ENCODE results near the gene CSTF1.
A peak's percentile ranks its signal among the peaks of the same experiment; 100 is the strongest.
"Not testable (repeated sequence)": the region's sequence is repeated elsewhere in the genome, so short reads cannot be mapped to it uniquely, and the experiment has no call there.

CSTF1 gene

DNA sequence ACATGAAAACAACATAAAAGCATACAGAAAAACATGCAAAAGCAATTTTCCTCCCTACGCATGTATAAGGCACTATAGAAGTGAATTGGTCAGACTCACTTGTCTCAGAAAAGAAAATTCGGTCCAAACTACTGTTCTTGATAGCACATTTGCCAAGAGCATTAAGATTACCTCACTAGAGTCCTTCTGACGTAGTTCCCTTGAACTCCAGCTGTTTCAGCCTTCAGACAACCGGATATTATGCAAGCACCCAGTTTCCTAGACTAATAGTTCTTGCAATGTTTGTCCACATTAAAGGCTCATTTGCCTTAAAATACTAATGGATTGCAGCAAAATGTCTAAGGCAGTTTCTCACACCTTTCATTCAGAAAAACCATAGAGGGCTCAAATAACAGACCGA, 17.1 kb downstream of the CSTF1 start:
- no peak for DNase-seq (ENCODE audit: low read depth)

DNA sequence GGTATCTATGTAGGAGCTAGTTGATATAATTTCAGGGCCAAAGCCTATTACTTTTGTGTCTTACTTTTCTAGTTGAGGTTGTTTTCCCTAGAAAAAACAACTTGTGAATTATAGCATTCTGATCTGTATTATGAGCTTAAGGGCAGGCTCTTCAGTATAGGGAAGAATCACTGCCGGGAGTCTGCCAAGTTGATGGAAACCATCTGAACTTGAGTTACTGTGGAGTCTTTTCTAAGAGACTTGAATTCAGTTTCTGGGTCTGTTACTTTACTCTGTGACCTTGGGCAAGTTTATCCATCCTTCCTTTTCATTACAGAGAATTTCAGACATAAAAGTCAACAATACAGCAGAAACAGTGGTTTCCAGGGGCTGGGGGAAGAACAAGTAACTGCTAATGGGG, 17.5 kb downstream of the CSTF1 start:
- no peak for DNase-seq (ENCODE audit: low read depth)

DNA sequence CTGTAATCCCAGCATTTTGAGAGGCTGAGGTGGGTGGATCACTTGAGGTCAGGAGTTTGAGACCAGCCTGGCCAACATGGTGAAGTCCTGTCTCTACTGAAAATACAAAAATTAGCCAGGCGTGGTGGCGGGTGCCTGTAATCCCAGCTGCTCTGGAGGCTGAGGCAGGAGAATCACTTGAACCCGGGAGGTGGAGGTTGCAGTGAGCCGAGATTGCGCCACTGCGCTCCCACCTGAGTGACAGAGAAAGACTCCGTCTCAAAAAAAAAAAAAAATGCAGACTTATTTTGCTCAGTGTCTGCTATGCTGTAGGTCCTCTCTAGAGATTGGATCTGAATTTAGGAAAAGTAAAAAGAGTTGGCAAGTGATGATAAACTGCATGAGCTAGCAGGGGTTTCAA, 18.8 kb downstream of the CSTF1 start:
- DNase-seq (ENCODE audit: low read depth): not testable (repeated sequence)

DNA sequence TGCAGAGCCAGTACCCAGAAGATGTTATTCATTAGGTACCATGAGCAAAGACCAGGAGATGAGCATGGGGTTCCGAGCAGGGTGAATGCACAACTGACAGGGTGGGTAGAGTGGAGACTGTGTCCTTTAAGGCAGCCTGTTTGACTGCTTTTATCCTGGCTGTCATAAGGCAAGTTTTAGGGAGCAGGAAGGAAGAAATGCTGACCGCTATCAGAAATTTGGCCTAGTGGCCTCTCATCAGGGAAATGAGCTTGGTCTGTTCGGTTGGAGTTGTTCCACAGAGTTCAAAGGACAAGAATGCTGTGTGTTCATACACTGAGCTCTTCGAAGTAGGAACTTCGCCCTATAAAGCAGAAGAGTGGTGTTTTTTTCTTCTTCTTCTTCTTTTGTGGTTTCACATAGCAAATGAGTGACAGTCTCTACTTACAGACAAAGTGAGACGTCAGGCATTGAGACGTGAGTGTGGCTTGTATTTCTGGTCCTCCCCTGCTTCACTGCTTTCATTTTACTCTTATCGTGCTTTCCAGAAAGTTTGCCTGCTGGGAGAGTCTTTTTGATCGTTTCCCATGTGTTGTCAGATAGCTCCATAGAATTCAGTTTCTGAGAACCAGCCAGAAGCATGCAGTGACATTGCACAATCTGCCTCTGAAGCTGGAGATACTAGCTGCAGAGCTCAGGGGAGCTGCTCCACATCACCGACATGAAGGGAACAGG, 19.5 kb downstream of the CSTF1 start, which contains the start of gene CASS4:
CASS4 (plus strand) TSS at position 502 of the 714 bp plus-strand sequence; CDS start at position 701, 199 bp downstream.
- peak; percentile 42 for DNase-seq (ENCODE audit: low read depth)

DNA sequence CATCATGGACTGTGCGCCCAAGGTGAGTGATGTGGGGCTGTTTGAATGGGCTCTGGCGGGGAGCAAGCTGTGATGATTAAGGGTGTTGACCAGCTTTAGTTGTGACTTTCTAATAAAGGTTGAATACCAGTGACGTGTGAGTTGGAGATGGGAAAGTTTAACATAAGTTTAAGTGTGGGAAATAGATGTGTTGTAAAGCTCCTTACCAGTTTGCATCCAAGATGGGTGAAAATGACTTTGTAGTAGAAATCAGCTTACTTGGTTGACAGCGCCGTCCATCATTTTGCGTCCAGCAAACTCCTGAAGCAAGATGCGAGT, 20.0 kb downstream of the CSTF1 start:
- DNase-seq (ENCODE audit: low read depth): no peak

DNA sequence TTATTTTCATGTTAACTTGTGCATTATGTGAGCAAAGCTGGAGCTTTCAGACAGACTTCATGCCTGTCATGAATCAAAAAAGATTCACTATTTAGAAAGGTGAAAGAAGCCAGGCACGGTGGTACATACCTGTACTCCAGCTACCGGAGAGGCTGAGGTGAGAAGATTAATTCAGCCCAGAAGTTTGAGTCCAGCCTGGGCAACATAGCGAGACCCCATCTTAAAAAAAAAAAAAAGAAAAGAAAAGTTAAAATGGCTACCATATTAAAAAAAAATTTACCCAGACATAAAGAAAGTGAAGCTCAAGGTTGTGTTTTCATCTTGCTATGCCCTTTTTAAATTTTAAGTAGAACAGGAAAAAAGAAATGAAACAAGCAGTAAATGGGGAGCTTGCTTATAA, 20.5 kb downstream of the CSTF1 start:
- no peak for DNase-seq (ENCODE audit: low read depth)

DNA sequence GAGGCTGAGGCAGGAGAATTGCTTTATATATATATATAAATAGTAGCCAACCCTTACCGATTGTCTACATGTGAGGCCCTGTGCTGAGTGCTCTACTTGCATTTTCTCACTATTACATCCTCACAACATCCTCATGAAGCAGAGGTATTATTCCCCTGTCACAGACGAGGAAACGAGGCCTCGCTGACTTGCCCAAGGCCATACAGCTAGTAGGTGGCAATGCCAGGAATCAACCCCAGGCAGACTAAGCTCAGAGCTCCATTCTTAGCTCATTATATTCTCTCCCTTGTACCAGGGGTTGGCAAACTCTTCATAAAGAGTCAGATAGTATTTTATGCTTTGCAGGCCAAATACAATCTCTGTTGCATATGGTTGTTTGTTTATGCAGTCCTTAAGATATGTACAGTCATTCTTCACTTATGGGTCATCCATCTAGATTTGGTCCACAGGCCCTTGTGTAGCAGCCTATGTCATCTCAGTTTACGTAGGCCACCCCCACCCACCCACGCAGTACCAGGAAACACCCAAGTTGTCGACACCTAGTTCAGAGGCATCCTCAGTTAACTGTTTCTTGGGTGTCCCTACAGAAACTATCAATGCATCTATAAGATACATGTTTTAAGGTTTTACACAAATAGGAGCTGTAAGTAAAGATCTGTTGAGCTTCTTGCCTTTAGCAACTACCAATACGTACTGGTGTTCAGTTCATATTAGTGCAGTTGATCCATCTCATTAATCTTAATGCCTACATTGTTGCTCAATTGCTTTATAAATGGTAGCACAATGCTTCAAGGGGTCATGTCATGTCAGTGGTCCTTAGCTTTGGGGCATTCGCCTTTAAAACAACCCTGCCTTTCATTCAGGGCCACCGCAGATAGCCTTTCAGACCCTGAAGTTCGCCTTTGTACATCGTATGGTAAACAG, 22.7 kb downstream of the CSTF1 start:
- DNase-seq (ENCODE audit: low read depth): no peak

DNA sequence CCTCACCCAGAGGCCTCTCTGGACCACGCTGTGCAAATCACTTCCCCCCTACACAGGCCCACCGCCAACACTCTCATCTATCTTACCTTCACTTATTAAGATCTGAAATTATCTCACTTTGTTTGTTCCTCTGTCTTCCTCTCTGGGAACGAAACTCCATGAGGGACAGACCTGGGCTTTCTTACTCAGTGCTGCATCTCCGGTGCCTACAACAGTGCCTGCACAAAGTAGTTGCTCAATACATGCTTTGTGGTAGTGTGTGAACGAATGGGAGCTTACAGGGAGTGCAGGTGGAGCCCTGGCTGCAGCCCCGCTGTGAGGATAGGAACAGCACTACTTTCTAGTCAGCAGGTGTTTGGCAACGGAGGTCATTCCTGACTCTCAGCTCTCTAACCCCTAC, 25.0 kb downstream of the CSTF1 start:
- DNase-seq (ENCODE audit: low read depth): no peak

DNA sequence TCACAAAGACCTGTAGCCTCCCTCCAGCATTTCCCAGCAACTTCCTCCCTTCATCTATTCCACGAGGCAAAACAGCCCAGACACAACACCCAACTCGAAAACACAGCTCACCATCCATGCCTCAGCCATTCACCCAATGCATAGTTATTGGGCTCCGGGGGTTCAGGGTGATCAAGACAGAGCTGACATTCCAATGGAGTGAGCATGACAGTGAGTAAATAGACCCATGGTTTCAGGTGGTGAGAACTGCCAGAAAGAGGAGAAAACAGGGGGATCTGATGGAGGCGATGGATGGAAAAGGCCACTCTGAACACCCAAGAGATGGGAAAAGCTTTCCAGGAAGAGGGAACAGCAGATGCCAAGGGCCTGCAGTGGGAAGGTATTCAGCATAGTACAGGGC, 25.5 kb downstream of the CSTF1 start:
- no peak for DNase-seq (ENCODE audit: low read depth)

DNA sequence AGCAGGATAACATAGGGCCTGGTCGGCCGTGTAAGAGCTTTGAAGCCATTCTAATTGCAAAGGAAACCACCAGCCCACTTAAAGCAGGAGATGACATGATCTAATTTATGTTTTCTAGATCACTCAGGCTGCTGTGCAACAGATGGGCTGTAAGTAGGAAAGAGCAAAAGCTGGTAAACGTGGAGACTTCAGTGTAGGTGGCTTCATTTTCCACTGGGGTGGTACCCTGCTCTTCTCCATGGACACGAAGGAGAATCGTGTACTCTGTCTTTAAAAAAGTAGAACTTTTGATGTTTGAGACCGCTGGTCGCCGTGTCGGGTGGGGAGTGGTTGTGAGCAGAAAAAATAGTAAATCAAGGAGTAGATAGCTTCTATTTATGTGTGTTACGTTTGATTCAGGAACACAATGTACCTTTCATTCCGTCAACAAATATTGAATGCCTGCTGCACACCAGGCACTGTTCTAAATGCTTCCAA, 26.0 kb downstream of the CSTF1 start:
- DNase-seq (ENCODE audit: low read depth): no peak

DNA sequence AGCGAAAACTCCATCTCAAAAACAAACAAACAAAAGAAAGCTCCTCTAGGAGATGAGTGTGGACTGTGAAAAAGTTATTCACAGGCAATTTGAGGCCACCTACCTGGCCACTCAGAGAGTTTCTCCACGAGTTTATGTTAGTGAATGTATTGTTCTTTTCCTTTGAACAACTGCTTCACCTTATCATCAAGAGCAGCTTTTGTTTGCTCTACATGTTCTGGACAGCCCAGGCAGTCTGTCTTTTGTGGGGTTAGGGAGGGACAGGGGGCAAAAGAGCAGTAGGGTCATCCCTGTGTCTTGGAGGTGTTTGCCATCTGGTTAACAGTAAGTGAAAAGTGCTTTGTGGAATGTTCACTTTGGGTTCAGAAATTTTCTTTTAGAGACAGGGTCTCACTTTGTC, 27.6 kb downstream of the CSTF1 start:
- no peak for DNase-seq (ENCODE audit: low read depth)

DNA sequence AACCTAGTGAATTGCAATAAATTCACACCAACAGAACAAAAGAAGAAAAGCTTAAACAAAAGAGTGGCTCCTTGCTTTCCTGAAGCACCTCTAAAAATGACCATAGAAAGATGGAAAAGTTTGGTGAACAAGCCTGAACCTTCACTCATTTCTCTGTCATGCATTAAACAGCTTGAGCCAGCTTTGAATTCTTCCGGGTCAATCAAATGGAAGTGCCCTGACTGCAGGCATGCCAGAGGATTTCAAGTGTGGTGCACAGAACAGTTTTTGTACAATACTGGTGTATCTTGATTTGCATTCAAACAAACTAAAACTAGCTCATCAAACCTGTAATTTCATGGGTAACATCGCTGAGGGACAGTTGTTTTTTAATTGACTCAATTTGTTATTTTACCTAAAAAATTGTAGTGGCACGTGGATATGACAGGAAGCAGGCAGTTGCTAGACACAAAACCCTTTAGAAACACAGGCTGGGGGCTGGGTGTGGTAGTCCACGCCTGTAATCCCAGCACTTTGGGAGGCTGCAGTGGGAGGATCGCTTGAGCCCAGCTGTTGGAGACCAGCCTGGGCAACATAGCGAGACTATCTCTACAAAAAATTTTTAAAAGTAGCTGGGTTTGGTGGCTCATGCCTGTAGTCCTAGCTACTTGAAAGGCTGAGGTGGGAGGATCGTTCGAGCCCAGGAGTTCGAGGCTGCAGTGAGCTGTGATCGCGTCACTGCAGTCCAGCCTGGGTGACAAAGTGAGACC, 28.7 kb downstream of the CSTF1 start:
- no peak for DNase-seq (ENCODE audit: low read depth)

DNA sequence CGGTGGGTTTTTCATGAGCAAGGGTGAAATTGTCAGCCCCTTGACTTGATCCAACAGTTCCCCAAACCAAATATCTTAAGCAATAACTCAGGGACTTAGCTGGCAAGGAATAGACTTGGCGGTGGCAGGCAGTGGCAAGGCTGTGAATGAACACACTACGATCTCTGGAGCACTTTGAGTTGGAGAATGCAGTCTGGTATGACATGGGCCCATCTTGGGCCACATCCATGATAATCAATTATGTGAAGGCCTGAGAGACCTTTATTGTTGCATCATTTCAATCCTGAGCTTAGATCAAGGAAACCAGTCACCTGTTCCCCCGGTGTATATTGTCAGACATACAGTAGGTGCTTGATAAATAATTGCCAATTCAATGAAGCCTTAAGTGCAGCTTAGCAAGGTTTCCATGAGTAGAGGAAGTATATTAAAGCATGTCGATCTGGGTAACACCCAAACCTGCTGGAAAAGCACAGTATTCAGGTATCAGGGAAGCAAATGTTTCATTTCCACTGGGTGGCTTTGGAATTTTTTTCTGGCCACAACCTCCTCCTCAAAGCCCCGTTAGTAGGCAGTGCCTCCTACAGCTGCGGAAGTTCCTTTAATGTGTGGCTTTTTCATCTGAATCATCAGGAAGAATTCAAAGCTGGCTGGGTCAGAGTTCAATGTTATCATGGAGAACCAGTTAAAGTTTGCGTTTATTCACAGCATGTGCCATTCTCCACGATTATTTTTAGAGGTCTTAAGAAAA, 29.8 kb downstream of the CSTF1 start:
- DNase-seq (ENCODE audit: low read depth): no peak

DNA sequence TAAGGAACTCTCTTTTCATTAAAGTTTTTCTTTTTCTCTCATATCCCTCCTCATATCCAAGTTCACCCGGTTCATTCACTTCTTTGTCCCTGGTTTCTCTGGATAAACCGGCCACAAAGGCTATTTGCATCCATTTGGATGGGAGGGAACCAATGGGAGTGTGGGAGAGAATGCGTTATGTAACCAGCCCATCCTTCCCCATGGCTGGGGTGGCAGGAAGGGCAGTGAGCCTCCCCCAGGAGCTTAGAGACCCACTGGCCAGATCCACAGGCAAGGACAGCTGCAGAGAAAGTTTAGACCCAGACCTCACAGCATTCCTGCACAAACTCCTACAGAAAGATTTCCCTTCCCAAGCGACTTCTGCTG, 30.4 kb downstream of the CSTF1 start:
- no peak for DNase-seq (ENCODE audit: low read depth)

DNA sequence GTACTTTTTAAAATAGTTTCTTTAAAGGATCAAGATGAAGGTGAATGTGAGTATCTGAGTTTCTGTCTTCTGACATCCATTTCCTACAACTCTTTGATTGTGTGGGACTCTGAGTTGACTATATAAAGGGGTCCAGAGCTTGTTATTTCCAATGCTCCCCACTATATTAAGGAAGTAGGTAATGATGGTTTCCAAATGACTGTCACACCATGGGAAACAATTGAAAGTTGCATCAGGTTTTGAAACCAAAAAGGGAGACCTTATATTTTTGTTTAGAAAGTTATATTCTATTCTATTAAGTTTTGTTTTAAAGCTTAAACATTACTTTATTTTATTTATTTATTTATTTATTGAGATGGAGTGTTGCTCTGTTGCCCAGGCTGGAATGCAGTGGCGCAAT, 30.8 kb downstream of the CSTF1 start:
- no peak for DNase-seq (ENCODE audit: low read depth)

DNA sequence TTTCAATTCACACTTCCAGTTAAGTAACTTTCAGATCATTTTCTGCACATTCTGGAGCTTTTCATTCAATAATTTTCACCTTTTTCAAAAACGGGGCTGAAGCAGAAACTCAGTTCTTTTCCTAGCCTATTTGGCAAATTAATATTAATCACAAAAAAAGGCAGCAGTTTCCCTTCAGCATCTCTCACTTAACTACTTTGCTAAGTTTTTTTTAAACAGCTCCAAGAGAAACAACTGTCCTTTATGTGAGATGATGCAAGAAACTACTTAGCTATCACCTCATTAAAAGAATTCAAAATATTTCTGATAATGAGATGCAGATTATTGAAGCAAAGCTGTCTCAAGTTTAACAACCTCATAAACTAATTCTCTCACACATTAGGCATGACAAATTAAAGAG, 31.4 kb downstream of the CSTF1 start:
- no peak for DNase-seq (ENCODE audit: low read depth)

DNA sequence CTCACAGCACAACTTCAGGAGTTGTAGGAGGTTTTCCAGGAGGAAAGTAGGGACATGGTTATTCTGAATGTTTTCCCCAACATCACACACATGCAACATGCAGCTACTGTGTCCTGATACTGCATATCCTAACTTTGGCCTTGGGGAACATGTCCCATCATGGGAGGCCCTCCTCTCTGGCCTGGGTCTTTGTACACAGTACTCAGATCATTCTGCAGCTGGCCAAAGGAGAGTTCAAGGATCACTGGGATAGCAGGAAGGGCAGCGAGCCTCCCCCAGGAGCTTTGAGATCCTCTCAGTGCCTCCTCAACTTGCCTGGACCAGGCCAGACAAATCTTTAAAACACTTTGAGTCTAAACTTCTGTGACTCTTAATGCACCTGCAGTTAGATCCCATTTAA, 32.5 kb downstream of the CSTF1 start:
- DNase-seq (ENCODE audit: low read depth): no peak

DNA sequence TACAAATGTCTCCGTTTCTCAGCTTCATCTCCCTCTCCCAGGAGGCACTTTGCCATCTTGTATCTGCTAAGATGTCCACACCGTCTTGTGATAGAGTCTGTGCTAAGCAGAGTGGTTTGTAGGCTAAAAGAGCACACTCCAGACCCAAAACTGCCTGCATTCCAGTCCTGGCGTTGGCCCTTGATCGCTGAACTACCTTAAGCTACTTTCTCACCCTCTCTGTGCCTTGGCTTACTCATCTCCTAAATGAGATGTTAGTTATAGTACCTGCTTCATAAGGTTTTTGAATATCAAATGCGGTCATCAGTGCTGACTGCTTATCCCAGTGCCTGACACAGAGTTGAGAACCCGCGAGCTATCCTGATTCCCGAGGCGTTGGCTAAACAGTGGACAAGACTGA, 33.6 kb downstream of the CSTF1 start:
- DNase-seq (ENCODE audit: low read depth): no peak

DNA sequence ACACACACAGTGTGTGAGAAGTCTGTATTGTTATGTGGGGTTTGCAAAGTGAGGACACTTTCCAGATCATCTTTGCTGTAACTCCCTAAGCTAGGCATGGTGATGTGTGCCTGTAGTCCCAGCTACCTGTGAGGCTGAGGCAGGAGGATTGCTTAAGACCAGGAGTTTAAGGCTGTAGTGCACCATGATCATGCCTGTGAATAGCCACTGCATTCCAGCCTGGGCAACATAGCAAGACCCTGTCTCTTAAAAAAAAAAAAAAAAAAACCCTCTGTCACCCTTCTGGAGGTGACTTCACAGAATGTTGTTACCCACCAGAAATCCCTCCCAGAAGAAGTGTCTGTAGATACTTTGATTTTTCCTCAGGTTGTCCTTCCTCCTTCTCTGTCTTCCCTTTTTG, 34.5 kb downstream of the CSTF1 start:
- DNase-seq (ENCODE audit: low read depth): no peak

DNA sequence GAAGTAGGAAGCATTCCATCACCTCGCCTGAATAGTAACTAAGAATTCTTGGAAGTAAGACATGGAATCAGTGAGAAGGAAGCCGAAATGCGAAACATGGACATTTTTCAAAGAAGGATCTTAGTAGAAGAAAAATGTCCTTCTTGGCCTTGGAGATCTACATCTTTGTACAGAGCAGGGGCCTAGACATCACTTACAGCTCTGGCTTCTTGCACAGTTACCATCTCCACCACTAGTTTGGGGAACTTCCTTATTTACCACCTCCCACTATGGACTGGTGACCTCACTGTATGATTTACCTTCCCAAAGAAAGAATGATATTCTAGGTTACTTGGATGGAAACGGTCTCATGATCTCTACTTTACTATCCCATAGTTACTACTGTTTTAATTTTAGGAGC, 35.4 kb downstream of the CSTF1 start:
- no peak for DNase-seq (ENCODE audit: low read depth)

DNA sequence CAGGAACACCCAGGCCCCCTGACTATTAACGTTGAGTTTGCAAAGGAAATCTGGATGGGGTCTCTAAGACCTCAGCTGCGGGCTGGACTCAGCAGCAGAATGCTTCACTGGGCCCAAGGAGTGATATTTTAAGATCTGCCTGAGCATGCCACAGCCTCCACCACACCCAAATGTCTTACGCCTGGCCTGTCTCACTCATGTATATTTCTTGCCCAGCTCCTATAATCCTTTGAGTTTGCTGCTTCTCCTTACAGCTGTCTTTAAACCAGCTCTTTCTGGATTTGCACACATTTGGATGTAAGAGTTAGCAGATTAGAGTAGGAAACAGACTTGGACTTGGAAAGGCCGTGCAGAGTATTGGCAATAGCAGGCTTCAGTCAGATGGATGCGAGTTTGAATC, 36.0 kb downstream of the CSTF1 start:
- no peak for DNase-seq (ENCODE audit: low read depth)

DNA sequence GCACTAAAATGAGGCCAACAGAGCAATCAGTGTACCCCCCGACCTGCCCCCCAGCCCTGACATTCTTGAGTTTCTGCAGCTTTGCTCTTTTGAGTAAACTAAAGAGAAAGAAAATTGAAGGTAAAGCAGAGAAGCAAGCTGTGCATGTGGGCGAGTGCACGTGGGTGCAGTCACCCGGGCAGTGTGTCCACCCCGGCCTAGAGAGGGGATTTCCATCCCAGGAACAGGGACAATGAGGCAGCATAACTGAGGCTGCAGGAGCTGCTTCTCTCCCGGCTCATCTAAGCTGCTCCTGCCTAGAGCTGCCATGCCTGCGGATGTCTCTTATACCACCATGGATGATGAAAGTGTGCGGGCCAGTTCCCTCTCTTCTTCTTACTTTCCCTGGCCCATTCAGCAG, 36.4 kb downstream of the CSTF1 start:
- no peak for DNase-seq (ENCODE audit: low read depth)

Data from GM04504 (cell line).